ENCODE data around the gene MISP. TPM values are rescaled to one million over a fixed set of nuclear protein-coding genes. Genes with fewer than 3 reads are reported as not detected.
"Not testable (repeated sequence)": the region's sequence is repeated elsewhere in the genome, so short reads cannot be mapped to it uniquely, and the experiment has no call there.

Gene MISP
- total and polyA plus RNA-seq, 2 of the 4 experiments (the other 2 are of a cell fraction): not detected

- ATAC-seq (ENCODE audit: low read depth); intact Hi-C loops (cut with micrococcal nuclease); H2AK9ac ChIP-seq (replicated peaks; ENCODE audit: low read depth, low read length, poor library complexity); H2BK5ac ChIP-seq (ENCODE audit: low read depth, low read length, poor library complexity, severe bottlenecking); H2AFZ ChIP-seq (replicated peaks; ENCODE audit: low read length, poor library complexity); H3K4ac ChIP-seq (ENCODE audit: low read depth, low read length); H4K91ac ChIP-seq (ENCODE audit: insufficient read depth, low read depth, low read length); H2BK120ac ChIP-seq (ENCODE audit: low read depth, low read length); H3K56ac ChIP-seq (ENCODE audit: extremely low read depth, insufficient read depth, low read length); H4K5ac ChIP-seq (ENCODE audit: low read depth, low read length); H4K20me1 ChIP-seq (ENCODE audit: insufficient read depth, low read length); H3K9ac ChIP-seq (ENCODE audit: low read depth, low read length); H3K36me3 ChIP-seq (ENCODE audit: control insufficient read depth, insufficient read depth, low read length); H3K18ac ChIP-seq (ENCODE audit: low read depth, low read length); dilution Hi-C loops (cut with HindIII; ENCODE audit: low sequenced_read_pairs, unreplicated experiment); H3K27me3 ChIP-seq (ENCODE audit: control insufficient read depth, insufficient read depth, low read length); H3K27ac ChIP-seq (ENCODE audit: insufficient read depth, low read length); H3K14ac ChIP-seq (replicated peaks; ENCODE audit: low read depth, low read length); H3K9me1 ChIP-seq (ENCODE audit: insufficient read depth, low read length); H2AK5ac ChIP-seq (ENCODE audit: low read depth, low read length); H3K4me2 ChIP-seq (ENCODE audit: low read depth, low read length); H3K79me1 ChIP-seq (ENCODE audit: low read depth in 1 of 2, low read length in 2 of 2); H3K4me1 ChIP-seq (ENCODE audit: control insufficient read depth, insufficient read depth, low read length); POLR2A ChIA-PET (ENCODE audit: unreplicated experiment); DNase-seq; BruUV-seq (replicated peaks); in situ Hi-C loops (cut with MboI; ENCODE audit: low sequenced_read_pairs); H3K23ac ChIP-seq (ENCODE audit: low read depth, low read length); H3K4me3 ChIP-seq (ENCODE audit: insufficient read depth, low read depth, low read length); H2BK15ac ChIP-seq (ENCODE audit: low read depth, low read length); CTCF ChIA-PET; H2BK20ac ChIP-seq (ENCODE audit: low read depth, low read length); H4K8ac ChIP-seq (ENCODE audit: low read depth in 2 of 2, low read length in 2 of 2): not testable (repeated sequence)
- WGBS, 2 experiments (ENCODE audit: extremely low coverage in 2 of 2, insufficient read length in 1 of 2): 13% methylated on average over 2 of the region's 7 CpGs; no CpG with 5 or more reads in 1 of the 2 experiments
- H3K9me3 ChIP-seq (ENCODE audit: control insufficient read depth, insufficient read depth, low read length): peaks cover 30% of the 10 kb centered on the region
Measured at GRCh38 chr19:745138-745537, 5.8 kb upstream of the MISP start.
